Measurements from ENCODE around the gene KCNV2.

Gene KCNV2

GRCh38 chr9:2758898-2759510 lies 41.7 kb downstream of the KCNV2 start:
- Histone ChIP-seq H3K4me1 (no peaks in the 10 kb centered on the region), H3K4me3 (ENCODE audit: low read depth, low read length) (no peak overlapping the region), H3K79me2 (no peaks in the 10 kb centered on the region), H3K9me3 (ENCODE audit: control insufficient read depth, low read length) (no peaks in the 10 kb centered on the region), H3K27me3 (ENCODE audit: control insufficient read depth, insufficient read depth, low read length) (no peaks in the 10 kb centered on the region), H3K36me3 (ENCODE audit: control insufficient read depth, insufficient read depth, low read length) (no peaks in the 10 kb centered on the region), H2AFZ (no peak overlapping the region), H3K27ac (no peak overlapping the region), H3K4me2 (ENCODE audit: low read length) (no peak overlapping the region), H3K9ac (no peak overlapping the region)
- TF ChIP-seq, protein P1, sequence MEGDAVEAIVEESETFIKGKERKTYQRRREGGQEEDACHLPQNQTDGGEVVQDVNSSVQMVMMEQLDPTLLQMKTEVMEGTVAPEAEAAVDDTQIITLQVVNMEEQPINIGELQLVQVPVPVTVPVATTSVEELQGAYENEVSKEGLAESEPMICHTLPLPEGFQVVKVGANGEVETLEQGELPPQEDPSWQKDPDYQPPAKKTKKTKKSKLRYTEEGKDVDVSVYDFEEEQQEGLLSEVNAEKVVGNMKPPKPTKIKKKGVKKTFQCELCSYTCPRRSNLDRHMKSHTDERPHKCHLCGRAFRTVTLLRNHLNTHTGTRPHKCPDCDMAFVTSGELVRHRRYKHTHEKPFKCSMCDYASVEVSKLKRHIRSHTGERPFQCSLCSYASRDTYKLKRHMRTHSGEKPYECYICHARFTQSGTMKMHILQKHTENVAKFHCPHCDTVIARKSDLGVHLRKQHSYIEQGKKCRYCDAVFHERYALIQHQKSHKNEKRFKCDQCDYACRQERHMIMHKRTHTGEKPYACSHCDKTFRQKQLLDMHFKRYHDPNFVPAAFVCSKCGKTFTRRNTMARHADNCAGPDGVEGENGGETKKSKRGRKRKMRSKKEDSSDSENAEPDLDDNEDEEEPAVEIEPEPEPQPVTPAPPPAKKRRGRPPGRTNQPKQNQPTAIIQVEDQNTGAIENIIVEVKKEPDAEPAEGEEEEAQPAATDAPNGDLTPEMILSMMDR (IDR thresholded peaks at IDR 0.05): no peak

DNA sequence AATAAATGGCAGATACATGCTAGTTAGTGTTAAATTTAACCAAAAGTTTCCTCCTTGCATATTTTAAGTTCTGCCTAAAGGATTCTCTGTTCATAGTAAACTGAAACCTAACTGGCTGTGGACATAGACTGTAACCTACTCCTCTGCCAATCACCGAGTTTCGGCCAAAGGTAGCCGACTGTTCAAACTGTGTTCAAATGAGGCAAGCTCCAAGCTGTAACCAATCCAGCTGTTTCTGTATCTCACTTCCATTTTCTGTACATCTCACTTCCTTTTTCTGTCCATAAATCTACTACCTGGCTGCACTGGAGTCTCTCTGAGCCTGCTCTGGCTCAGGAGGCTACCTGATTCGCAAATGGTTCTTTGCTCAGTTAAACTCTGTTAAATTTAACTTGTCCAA lies 44.1 kb downstream of the KCNV2 start:
- Histone ChIP-seq H3K4me3 (ENCODE audit: low read depth, low read length) (no peak overlapping the region), H3K79me2 (no peaks in the 10 kb centered on the region), H3K27ac (no peak overlapping the region), H2AFZ (no peak overlapping the region), H3K27me3 (ENCODE audit: control insufficient read depth, insufficient read depth, low read length) (no peaks in the 10 kb centered on the region), H3K4me2 (ENCODE audit: low read length) (no peak overlapping the region), H3K36me3 (ENCODE audit: control insufficient read depth, insufficient read depth, low read length) (no peaks in the 10 kb centered on the region), H3K9ac (no peak overlapping the region), H3K4me1 (no peaks in the 10 kb centered on the region), H3K9me3 (ENCODE audit: control insufficient read depth, low read length) (no peaks in the 10 kb centered on the region)
- TF ChIP-seq, protein P1 (IDR thresholded peaks at IDR 0.05): no peak

- Histone ChIP-seq H3K9ac (no peak overlapping the region), H3K27me3 (ENCODE audit: control insufficient read depth, insufficient read depth, low read length) (no peaks in the 10 kb centered on the region), H3K4me2 (ENCODE audit: low read length) (no peak overlapping the region), H2AFZ (no peak overlapping the region), H3K4me1 (no peaks in the 10 kb centered on the region), H3K4me3 (ENCODE audit: low read depth, low read length) (no peak overlapping the region), H3K79me2 (no peaks in the 10 kb centered on the region), H3K27ac (no peak overlapping the region), H3K36me3 (ENCODE audit: control insufficient read depth, insufficient read depth, low read length) (no peaks in the 10 kb centered on the region), H3K9me3 (ENCODE audit: control insufficient read depth, low read length) (no peaks in the 10 kb centered on the region)
- TF ChIP-seq, protein P1 (IDR thresholded peaks at IDR 0.05): no peak
Observed at GRCh38 chr9:2764353-2764752, 47.0 kb downstream of the KCNV2 start.

DNA sequence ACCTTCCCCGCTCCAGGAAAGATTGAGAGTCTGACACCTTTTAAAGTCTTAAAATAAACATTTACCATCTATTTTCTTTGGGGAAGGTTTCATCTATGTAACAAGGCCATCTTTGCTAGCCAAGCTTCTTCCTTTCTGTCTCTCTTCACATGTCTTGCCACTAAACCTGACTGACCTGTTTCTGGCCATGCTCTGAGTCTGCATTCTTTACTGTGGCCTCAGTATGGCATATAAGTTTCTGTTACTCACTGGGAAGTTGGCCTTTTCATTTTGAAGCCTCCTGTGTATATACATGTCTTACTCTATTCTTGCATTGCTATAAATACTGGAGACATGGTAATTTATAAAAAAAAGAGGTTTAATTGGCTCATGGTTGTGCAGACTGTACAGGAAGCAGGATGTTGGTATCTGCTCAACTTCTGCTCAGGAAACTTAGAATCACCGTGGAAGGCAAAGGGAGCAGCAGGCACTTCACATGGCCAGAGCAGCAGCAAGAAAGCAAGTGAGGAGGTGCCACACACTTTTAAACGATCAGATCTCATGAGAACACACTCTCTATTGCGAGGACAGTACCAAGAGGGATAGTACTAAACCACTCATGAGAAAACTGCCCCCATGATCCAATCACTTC lies 48.1 kb downstream of the KCNV2 start:
- Histone ChIP-seq H3K4me3 (ENCODE audit: low read depth, low read length) (no peak overlapping the region), H3K27ac (no peak overlapping the region), H3K9me3 (ENCODE audit: control insufficient read depth, low read length) (no peaks in the 10 kb centered on the region), H3K4me1 (no peaks in the 10 kb centered on the region), H3K36me3 (ENCODE audit: control insufficient read depth, insufficient read depth, low read length) (no peaks in the 10 kb centered on the region), H3K27me3 (ENCODE audit: control insufficient read depth, insufficient read depth, low read length) (no peaks in the 10 kb centered on the region), H3K9ac (no peak overlapping the region), H3K79me2 (no peaks in the 10 kb centered on the region), H3K4me2 (ENCODE audit: low read length) (no peak overlapping the region), H2AFZ (no peak overlapping the region)
- TF ChIP-seq, protein P1 (IDR thresholded peaks at IDR 0.05): no peak
